Left colon (tissue), 2 donors: ENCODE data around the gene GADD45B. TPM values are rescaled to one million over a fixed set of nuclear protein-coding genes. Genes with fewer than 3 reads are reported as not detected.

Experiments
- ATAC-seq: fragments of 200-7000 bp; cut with Tn5 transposase; one replicate; pipeline ENCODE4 v1.9.1; 2020; ENCODE audit warnings: mild to moderate bottlenecking, moderate library complexity
- DNase-seq, 2 donors: peaks; one replicate each; pipeline ENCODE4 v3.0.0-alpha.2; 2020
- intact Hi-C, 2 donors: fragments of 100-400 bp; cut with DNase I in 1 of 2; cut with micrococcal nuclease in 1 of 2; formaldehyde crosslinking; loops; one replicate each; pipeline versions ENCODE4 v1.11.2 to v1.14.0; 2022; cut with DNase I, micrococcal nuclease
- microRNA-seq, 2 donors: library from miRNA; unstranded; fragments of <30 nt; microRNA quantifications; one replicate each; pipeline versions ENCODE4 v1.1.0 to v1.2.0, GENCODE V29; 2020
- total RNA-seq, 2 donors: library from RNA; stranded (reverse); fragmentation: NEBNext Ultra II Directional; extraction: Animal tissue kit (Norgen Biotek cat#: 25700); gene quantifications; one replicate each; pipeline ENCODE4 v1.2.1, GENCODE V29; 2021
- donor health status: DM: no; HTN: no; CAD: no.
- donor health status: DM: yes; HTN: yes; CAD: no.

GADD45B gene
- total RNA-seq, 2 donors from 2014 or later, result 44.4 to 53.8 TPM

DNA sequence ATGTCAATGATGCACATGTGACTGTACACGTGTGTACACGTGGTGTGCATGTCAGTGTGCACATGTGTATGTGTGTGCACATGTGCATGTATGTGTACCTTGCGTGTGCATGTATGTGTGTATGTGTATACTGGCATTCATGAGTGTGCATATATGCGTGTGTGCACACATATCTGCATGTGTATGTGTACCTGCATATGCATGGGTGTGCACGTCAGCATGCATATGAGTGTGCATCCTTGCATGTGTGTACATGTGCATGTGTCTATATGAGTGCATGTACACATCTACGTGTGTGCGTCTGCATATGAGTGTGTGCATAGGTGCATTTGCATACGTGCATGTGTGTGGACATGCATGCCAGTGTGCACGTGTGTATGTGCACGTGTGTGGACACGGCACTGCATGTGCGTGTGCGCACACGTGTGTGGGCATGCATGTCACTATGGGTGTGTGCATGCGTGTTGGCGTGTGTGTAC, 48.5 kb downstream of the GADD45B start:
- intact Hi-C loops, result no loop called here
- DNase-seq (no peak), ATAC-seq (no peak)

DNA sequence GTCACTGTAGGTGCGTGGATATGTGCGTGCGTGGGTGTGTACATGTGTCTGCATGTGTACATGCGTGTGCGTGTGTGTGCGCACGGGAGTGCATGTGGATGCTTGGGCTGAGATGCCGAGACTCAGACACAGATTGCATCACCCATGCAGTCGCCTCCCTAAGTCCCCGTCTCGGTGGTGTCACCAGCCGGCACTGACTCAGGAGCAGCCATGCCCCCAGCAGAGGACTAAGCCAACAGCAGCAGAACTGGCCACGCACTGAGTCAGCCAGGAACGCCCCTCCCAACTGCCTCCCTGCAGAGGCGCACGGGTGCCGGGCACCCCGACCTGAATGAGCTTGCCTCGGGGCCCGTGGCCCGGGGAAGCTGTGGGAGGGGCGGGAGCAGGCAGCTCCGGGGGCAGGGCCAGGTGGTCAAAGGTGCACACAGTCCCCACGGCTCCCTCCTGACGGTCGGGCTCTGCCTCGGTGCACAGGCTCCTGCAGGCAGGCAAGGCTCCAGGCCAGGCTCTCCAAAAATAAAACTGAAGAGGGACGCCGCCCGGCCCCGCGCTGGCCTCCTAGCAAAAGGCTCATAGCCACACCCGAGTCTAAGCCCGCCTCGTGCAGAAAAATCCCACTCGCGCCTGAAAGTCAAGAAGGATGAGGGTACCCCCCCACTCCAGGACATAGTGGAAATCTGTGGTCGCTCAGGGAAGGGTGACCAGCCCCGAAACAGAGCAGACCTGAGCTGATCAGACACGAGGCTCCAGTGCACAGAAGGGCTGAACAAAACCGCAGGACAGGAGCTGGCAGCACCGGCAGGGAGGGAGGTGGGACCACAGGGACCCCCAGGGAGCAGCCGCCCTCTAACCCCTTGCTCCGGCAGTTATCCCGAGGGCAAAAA, 49.2 kb downstream of the GADD45B start:
- no peak for DNase-seq
- intact Hi-C loops, result no loop called here
- peak; percentile 28 for ATAC-seq

DNA sequence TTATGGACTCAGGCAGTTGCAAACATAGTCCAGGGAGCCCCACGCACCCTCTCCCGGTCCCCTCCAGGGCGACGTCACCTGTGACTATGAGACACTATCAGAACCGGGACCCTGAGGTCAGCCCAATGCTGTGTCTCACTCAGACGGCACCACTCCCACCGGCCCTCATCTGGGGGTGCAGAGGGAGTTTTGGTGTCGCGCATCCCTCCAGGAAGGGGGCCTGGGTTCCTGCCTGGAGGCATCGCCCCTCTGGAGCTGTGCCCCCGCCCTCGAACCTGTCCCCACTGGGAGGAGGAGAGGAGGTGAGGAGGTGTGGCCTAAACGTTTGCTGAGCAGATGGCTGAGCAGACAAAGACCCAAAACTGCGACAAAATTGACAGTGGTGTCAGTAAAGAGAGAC, 51.2 kb downstream of the GADD45B start:
- intact Hi-C loops, result no loop called here
- DNase-seq, result no peak
- ATAC-seq, result no peak

DNA sequence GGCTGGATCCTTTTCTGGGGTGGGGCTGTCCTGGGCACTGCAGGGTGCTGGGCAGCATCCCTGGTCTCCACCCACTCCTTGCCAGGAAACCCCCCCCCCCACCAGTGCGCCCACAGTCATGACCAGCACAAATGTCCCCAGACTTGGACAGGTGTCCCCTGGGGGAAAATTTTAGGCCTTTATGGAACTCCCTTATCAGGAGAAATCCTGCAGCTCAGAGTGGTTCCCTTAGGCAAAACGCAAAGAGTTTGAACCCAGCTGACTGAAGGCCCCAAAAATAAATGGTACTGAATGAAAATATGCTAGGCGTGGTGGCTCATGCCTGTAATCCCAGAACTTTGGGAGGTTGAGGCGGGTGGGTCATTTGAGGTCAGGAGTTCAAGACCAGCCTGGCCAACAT, 51.8 kb downstream of the GADD45B start:
- ATAC-seq, result no peak
- no peak for DNase-seq
- intact Hi-C loops, result no loop called here

Small RNA genes within 50 kb of the gene (microRNA-seq; reads per million reads assigned to microRNA genes)
- gene MIR7108, result 0.53 to 1.4 reads per million in 2 donors

Other genes starting within 250 kb of the GADD45B start
- 100 to 1,000 TPM; 198 to 213 TPM for gene PLEKHJ1, start 239.8 kb upstream of the GADD45B start, total RNA-seq
- 10 to 100 TPM; 60.3 to 62.7 TPM for gene SF3A2, start 239.3 kb upstream of the GADD45B start, total RNA-seq
- 1 to 10 TPM; 1.6 to 1.7 TPM for gene AMH, start 226.8 kb upstream of the GADD45B start, total RNA-seq
- 1 to 10 TPM in 1 of 2 donors, under 1 TPM in 1; 0.55 to 2.6 TPM for gene JSRP1, start 219.7 kb upstream of the GADD45B start, total RNA-seq
- gene PEAK3, start 194.0 kb upstream of the GADD45B start, total RNA-seq, result under 1 TPM; 0.15 to 0.78 TPM
- not detected for gene LINGO3, start 168.0 kb upstream of the GADD45B start, total RNA-seq
- gene LSM7, start 147.5 kb upstream of the GADD45B start, total RNA-seq, result 100 to 1,000 TPM in 1 of 2 donors, 10 to 100 TPM in 1; 67.1 to 101 TPM
- gene SPPL2B, start 147.4 kb upstream of the GADD45B start, total RNA-seq, result 100 to 1,000 TPM; 142 to 173 TPM
- gene TMPRSS9, start 115.9 kb upstream of the GADD45B start, total RNA-seq, result under 1 TPM; 0.25 to 0.34 TPM
- gene TIMM13, start 48.5 kb upstream of the GADD45B start, total RNA-seq, result 100 to 1,000 TPM in 1 of 2 donors, 10 to 100 TPM in 1; 90.2 to 129 TPM
- 10 to 100 TPM; 23.6 to 43.9 TPM for gene LMNB2, start 19.2 kb upstream of the GADD45B start, total RNA-seq
- 1 to 10 TPM; 1.4 to 5.3 TPM for gene GNG7, start 226.6 kb downstream of the GADD45B start, total RNA-seq
- 1 to 10 TPM in 1 of 2 donors, under 1 TPM in 1; 0.52 to 1.1 TPM for gene DIRAS1, start 245.2 kb downstream of the GADD45B start, total RNA-seq